HG03139 (cell line): ENCODE measurements around the gene OPA1.

Source experiments
- ATAC-seq: cut with Tn5 transposase; IDR thresholded peaks from one replicate; pipeline ENCODE4 v1.9.1; 2021; ENCODE audit not compliant: unreplicated experiment

Gene OPA1, protein sequence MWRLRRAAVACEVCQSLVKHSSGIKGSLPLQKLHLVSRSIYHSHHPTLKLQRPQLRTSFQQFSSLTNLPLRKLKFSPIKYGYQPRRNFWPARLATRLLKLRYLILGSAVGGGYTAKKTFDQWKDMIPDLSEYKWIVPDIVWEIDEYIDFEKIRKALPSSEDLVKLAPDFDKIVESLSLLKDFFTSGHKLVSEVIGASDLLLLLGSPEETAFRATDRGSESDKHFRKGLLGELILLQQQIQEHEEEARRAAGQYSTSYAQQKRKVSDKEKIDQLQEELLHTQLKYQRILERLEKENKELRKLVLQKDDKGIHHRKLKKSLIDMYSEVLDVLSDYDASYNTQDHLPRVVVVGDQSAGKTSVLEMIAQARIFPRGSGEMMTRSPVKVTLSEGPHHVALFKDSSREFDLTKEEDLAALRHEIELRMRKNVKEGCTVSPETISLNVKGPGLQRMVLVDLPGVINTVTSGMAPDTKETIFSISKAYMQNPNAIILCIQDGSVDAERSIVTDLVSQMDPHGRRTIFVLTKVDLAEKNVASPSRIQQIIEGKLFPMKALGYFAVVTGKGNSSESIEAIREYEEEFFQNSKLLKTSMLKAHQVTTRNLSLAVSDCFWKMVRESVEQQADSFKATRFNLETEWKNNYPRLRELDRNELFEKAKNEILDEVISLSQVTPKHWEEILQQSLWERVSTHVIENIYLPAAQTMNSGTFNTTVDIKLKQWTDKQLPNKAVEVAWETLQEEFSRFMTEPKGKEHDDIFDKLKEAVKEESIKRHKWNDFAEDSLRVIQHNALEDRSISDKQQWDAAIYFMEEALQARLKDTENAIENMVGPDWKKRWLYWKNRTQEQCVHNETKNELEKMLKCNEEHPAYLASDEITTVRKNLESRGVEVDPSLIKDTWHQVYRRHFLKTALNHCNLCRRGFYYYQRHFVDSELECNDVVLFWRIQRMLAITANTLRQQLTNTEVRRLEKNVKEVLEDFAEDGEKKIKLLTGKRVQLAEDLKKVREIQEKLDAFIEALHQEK

DNA sequence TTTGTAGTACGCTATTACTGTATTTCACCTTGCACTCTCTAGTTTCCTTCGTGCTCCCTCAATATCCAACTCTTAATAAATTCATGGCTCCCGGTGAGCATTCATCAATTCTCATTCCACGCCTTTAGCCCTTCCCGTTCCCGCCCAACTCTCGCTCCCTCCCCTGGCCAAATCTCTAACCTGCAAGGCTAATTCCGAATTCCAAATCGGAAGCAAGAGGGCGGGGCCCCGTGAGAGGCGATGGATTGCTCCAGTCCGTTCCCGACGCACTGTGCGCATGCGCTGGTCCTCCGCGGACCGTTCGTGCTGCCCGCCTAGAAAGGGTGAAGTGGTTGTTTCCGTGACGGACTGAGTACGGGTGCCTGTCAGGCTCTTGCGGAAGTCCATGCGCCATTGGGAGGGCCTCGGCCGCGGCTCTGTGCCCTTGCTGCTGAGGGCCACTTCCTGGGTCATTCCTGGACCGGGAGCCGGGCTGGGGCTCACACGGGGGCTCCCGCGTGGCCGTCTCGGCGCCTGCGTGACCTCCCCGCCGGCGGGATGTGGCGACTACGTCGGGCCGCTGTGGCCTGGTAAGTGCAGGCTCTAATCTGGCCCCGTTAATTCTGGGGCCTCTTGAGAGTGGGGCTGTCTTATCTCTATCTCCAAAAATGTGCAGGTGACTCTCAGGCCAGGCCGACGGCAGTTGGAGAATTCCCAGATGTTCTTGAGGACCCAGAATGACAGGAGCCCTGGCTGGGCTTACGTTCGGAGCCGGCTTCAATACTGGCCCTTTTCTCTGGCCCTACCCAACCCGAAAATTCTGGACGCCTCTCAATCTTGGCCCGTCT is at the start of gene OPA1:
TSS of gene OPA1 (plus strand) at position 368 of the 827 bp plus-strand sequence. CDS start at position 538, 170 bp downstream.
- peak; percentile 97 for ATAC-seq

- no peak for ATAC-seq
Observed at GRCh38 chr3:193544289-193544688, 48.7 kb upstream of the OPA1 start.

DNA sequence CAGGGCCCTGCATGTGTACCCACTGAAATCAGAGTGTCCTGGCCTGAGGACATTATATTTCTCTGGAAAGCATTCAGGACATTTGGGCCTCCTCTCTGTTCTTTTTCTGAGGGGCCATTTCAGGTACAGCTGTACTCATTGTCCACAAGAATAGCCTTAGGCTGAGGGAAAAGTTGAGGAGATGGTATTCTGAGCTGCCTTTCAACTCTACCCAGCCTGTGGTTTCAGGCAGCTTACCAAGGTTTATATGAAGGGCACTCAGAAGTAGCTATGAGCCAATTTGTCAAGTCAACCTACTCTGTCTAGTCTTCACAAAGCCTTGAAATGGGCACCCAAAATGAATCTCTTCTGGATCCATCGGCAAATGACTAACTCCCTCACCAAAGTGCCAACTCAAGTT is 47.7 kb upstream of the OPA1 start:
- no peak for ATAC-seq

GRCh38 chr3:193546129-193546528 is 46.9 kb upstream of the OPA1 start:
- ATAC-seq = no peak

- no peak for ATAC-seq
Observed at GRCh38 chr3:193548406-193548805, 44.6 kb upstream of the OPA1 start.

DNA sequence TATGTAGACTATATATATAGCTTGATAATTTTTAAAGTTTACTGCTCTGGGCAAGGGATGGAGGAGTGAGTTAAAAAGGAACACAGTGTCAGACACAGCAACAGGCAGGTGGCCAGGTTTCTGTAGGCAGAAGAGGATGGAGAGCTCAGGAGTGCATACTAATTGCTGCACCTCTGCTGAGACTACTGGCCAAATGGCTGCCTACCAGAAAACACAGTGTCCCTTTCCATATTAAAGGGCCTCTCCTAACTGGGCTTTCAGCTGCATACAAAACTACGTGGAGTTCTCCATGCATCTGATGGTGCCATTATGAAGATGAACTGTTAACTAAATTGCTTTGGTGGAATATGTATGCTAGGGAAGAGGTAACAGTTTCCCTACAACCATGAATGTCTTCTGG is 40.1 kb upstream of the OPA1 start:
- ATAC-seq = no peak

DNA sequence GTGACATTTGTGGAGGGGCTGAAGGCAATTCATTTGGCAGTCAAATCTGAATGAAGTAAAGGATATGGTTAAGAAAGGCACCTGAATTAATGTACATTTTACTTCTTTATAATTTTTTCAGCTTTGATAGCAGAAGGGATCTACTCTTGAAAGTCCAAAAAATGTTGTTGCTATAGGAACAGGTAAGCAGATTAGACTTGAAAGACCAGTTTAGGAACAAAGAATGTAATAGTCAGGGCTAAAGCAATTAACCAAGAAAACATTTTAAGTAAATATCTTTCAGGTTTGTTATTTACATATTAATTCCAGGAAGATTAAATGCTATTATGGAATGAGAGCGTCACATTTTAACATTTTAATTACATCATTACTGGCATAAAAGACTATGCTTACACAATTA is 39.4 kb upstream of the OPA1 start:
- ATAC-seq = no peak

- ATAC-seq = no peak
Observed at GRCh38 chr3:193554811-193555210, 38.2 kb upstream of the OPA1 start, which contains the start of gene ATP13A4. Gene ATP13A4, minus strand, starts transcription at chr3:193554895. Its CDS starts 96 bp downstream, at chr3:193554799.

GRCh38 chr3:193556841-193557240 is 36.2 kb upstream of the OPA1 start:
- no peak for ATAC-seq

- no peak for ATAC-seq
Observed at GRCh38 chr3:193559100-193559499, 33.9 kb upstream of the OPA1 start.

- no peak for ATAC-seq
Observed at GRCh38 chr3:193560091-193560490, 32.9 kb upstream of the OPA1 start.

DNA sequence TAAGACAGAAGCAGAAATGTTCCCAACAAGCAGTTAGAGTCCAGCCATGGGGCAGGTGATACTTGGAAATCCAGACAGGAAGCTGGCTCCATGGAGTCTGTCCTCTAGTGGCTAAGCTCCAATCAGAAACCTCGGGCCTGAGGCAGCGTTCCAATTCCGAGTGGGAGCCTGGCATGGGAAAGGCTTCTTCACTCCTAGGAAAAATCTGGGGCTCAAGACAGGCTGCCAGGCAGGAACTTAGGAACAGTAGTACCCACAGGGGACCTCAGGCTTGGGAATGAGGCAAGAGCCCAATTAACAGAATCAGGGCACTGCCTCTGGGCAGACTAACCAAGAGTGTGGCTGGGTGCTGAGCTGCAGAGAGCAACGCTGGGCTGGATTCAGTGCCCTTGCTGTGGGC is 32.1 kb upstream of the OPA1 start:
- no peak for ATAC-seq

- no peak for ATAC-seq
Observed at GRCh38 chr3:193563426-193563825, 29.6 kb upstream of the OPA1 start.

- no peak for ATAC-seq
Observed at GRCh38 chr3:193564012-193564411, 29.0 kb upstream of the OPA1 start.

DNA sequence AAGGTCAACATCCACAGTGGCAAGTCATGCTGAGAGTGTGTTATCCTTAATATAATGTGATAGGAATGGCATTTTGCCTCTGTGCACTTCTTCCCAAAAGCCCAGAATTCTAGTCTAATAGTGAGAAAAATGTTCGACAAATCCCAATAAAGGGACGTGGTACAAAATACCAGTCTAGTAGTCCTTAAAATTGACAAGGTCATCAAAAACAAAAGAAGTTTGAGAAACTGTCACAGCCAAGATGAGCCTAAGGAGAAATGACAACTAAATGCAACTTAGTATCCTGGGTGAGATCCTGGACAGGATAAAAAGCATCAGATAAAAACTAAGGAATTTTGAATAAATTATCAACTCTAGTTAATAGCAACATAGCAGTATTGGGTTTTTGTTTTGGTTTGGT is 23.9 kb upstream of the OPA1 start:
- ATAC-seq = no peak

GRCh38 chr3:193572426-193572908 is 20.5 kb upstream of the OPA1 start:
- peak; percentile 83 for ATAC-seq

DNA sequence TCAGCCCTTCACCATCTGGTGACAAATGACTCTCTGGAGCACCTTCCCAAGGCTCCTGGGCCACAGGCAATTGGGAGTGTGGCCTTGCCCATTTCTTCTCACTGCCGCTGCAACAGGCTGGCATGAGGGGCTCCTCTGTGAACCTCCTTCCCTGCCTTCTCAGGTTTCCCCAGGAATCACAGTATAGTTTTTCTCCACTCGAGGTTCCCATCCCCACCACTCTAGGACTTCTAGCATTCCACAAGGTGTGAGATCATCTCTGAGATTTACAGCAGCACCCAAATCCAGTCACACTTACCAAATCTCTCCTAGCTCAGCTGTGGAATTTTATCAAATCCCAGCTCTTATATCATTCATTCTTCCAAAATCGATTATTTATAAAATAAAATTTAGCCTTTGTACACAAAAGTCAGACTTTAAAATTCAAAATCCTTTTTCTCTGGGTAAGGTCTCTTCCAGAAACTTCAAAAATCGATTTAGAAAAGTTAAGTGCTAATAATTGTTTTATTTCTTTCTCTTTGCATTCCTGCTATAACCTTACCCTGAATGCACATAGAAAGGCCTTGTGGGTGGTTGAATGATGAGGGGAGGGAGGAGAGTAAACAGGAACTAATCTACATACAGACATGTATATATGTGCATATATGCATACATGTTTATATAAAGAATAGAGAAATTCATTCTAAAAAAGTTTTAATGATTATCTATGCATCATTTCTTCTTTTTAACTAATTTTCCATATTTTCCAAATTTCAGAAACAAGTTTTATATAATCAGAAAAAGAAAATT is 19.4 kb upstream of the OPA1 start:
- ATAC-seq = no peak

- ATAC-seq = peak; percentile 56
Observed at GRCh38 chr3:193574488-193575070, 18.4 kb upstream of the OPA1 start.

DNA sequence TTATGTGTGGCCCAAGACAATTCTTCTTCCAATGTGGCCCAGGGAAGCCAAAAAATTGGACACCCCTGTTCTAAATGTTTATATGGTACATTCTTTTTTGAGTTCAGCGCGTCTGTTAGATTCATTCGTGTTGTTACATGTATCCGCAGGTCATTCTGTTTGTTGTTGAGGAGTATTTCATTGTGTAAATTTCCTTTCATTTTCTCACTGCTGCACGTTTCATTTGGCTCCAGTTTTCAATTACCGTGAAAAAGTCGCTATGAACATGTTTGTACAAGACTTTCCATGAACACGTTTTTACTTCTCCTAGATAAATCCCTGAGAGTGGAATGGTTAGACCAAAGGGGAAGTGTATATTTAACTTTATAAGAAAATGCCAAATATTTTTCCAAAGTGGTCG is 7.5 kb upstream of the OPA1 start:
- ATAC-seq = no peak
